Fibroblast of lung (primary cell): ENCODE measurements around the gene TMEM258. TPM values are rescaled to one million over a fixed set of nuclear protein-coding genes. Genes with fewer than 3 reads are reported as not detected.

Experiments used
- DNase-seq, 2 donors: peaks; one replicate each; pipeline versions ENCODE4 v3.0.0 to v3.0.0-alpha.2; 2010; ENCODE audit warnings: low read depth in 2 of 2
- H2AFZ ChIP-seq: 2 replicates; pipeline ENCODE4 v1.5.1; 2012; ENCODE audit warnings: low read length, control low read depth, inconsistent platforms
- H3K27ac ChIP-seq: 2 replicates; pipeline ENCODE4 v1.5.1; 2011; ENCODE audit warnings: low read length, control low read depth; ENCODE audit not compliant: insufficient read depth
- H3K27me3 ChIP-seq: 2 replicates; pipeline ENCODE4 v1.5.1; 2011; ENCODE audit warnings: mild to moderate bottlenecking, low read length; ENCODE audit not compliant: control insufficient read depth, insufficient read depth
- H3K36me3 ChIP-seq: 2 replicates; pipeline ENCODE4 v1.5.1; 2011; ENCODE audit warnings: low read length; ENCODE audit not compliant: control insufficient read depth, insufficient read depth
- H3K4me1 ChIP-seq: 2 replicates; pipeline ENCODE4 v1.5.1; 2011; ENCODE audit warnings: low read length; ENCODE audit not compliant: control insufficient read depth, insufficient read depth; ENCODE audit errors: extremely low read depth
- H3K4me2 ChIP-seq: 2 replicates; pipeline ENCODE4 v1.5.1; 2011; ENCODE audit warnings: low read length, control low read depth; ENCODE audit not compliant: insufficient read depth; ENCODE audit errors: extremely low read depth
- H3K4me3 ChIP-seq, 4 experiments: fragments of 200-600 bp in 1 of 4; sonication (generic) in 1 of 4; replicated peaks in 1 of 4; 2 replicates each; pipeline ENCODE4 v1.5.1; 2011 to 2016; ENCODE audit warnings: low read length in 4 of 4, low read depth in 3 of 4, mild to moderate bottlenecking in 3 of 4, control low read depth in 2 of 4, inconsistent platforms in 1 of 4, mixed read lengths in 1 of 4; ENCODE audit not compliant: insufficient read depth in 1 of 4; ENCODE audit errors: control extremely low read depth in 1 of 4
- H3K79me2 ChIP-seq: 2 replicates; pipeline ENCODE4 v1.5.1; 2012; ENCODE audit warnings: mild to moderate bottlenecking, low read length, inconsistent platforms; ENCODE audit not compliant: control insufficient read depth, insufficient read depth
- H3K9ac ChIP-seq: 2 replicates; pipeline ENCODE4 v1.5.1; 2011; ENCODE audit warnings: mild to moderate bottlenecking, low read length, control low read depth; ENCODE audit not compliant: insufficient read depth
- H3K9me3 ChIP-seq: 2 replicates; pipeline ENCODE4 v1.5.1; 2012; ENCODE audit warnings: low read depth, low read length; ENCODE audit not compliant: control insufficient read depth, insufficient read depth
- H4K20me1 ChIP-seq: 2 replicates; pipeline ENCODE4 v1.5.1; 2011; ENCODE audit warnings: low read length; ENCODE audit not compliant: control insufficient read depth, insufficient read depth; ENCODE audit errors: extremely low read depth
- CTCF ChIP-seq, 2 donors: IDR thresholded peaks in 1 of 2; conservative IDR thresholded peaks in 1 of 2; 1 replicate in 1 of 2; 2 replicates in 1 of 2; pipeline ENCODE4 v1.5.1; 2011 to 2012; ENCODE audit warnings: low read length in 2 of 2, control low read depth in 1 of 2, inconsistent platforms in 1 of 2, low read depth in 1 of 2, mild to moderate bottlenecking in 1 of 2
- EZH2 ChIP-seq: IDR thresholded peaks from 2 replicates; pipeline ENCODE4 v1.5.1; 2012; ENCODE audit warnings: low read length, control low read depth, mild to moderate bottlenecking; ENCODE audit errors: missing control alignments
- polyA plus RNA-seq, 2 donors: library from polyadenylated mRNA; depleted of rRNA in 1 of 2; stranded (reverse) in 1 of 2; unstranded in 1 of 2; fragments of >200 nt; gene quantifications; 2 replicates each; pipeline ENCODE4 v1.2.1, GENCODE V29; 2011 to 2012; ENCODE audit warnings: missing spikeins in 1 of 2
- total RNA-seq: library from RNA; depleted of rRNA; stranded (reverse); fragments of >200 nt; gene quantifications from 2 replicates; pipeline ENCODE4 v1.2.1, GENCODE V29; 2014

TMEM258 gene
- total and polyA plus RNA-seq, 2 donors (not counting 1 experiment from before 2014, with no cell fraction given) = 173 to 245 TPM

GRCh38 chr11:61779666-61780525 is 12.5 kb downstream of the TMEM258 start:
- Histone ChIP-seq H2AFZ (no peak overlapping the region), H3K4me3 (no peak overlapping the region), H3K79me2 (no peaks in the 10 kb centered on the region), H4K20me1 (no peaks in the 10 kb centered on the region), H3K4me1 (no peaks in the 10 kb centered on the region), H3K9ac (no peak overlapping the region), H3K27ac (no peak overlapping the region), H3K36me3 (no peaks in the 10 kb centered on the region), H3K9me3 (no peaks in the 10 kb centered on the region), H3K4me2 (no peak overlapping the region), H3K27me3 (no peaks in the 10 kb centered on the region)
- TF ChIP-seq EZH2 (no peak), CTCF (conservative IDR thresholded peaks at IDR 0.05 in 1 of 2, IDR thresholded peaks at IDR 0.05 in 1 of 2; ENCODE audit: low read depth in 1 of 2, low read length in 2 of 2) (no peak)
- DNase-seq = no peak

- no peaks in the 10 kb centered on the region for H3K79me2 ChIP-seq
- no peak for DNase-seq
- no peaks in the 10 kb centered on the region for H3K9me3 ChIP-seq
- no peak overlapping the region for H3K4me3 ChIP-seq
- H3K27ac ChIP-seq = no peak overlapping the region
- TF ChIP-seq EZH2 (no peak), CTCF (conservative IDR thresholded peaks at IDR 0.05 in 1 of 2, IDR thresholded peaks at IDR 0.05 in 1 of 2; ENCODE audit: low read depth in 1 of 2, low read length in 2 of 2) (no peak)
- no peak overlapping the region for H3K9ac ChIP-seq
- no peak overlapping the region for H3K4me2 ChIP-seq
- H3K4me1 ChIP-seq = no peaks in the 10 kb centered on the region
- H3K27me3 ChIP-seq = no peaks in the 10 kb centered on the region
- no peaks in the 10 kb centered on the region for H3K36me3 ChIP-seq
- H4K20me1 ChIP-seq = no peaks in the 10 kb centered on the region
- no peak overlapping the region for H2AFZ ChIP-seq
Observed at GRCh38 chr11:61778920-61779650, 13.3 kb downstream of the TMEM258 start.

- Histone ChIP-seq H3K4me1 (no peaks in the 10 kb centered on the region), H3K27ac (no peak overlapping the region), H3K4me3 (no peak overlapping the region), H3K4me2 (no peak overlapping the region), H3K9ac (no peak overlapping the region), H3K27me3 (no peaks in the 10 kb centered on the region), H3K79me2 (no peaks in the 10 kb centered on the region), H4K20me1 (no peaks in the 10 kb centered on the region), H2AFZ (no peak overlapping the region), H3K36me3 (no peaks in the 10 kb centered on the region), H3K9me3 (no peaks in the 10 kb centered on the region)
- no peak for TF ChIP-seq EZH2
- TF ChIP-seq CTCF (conservative IDR thresholded peaks at IDR 0.05 in 1 of 2, IDR thresholded peaks at IDR 0.05 in 1 of 2; ENCODE audit: low read depth in 1 of 2, low read length in 2 of 2) = no peak
- no peak for DNase-seq
Observed at GRCh38 chr11:61778357-61778886, 14.0 kb downstream of the TMEM258 start.
